Measurements from ENCODE around the gene SNX33. TPM values are rescaled to one million over a fixed set of nuclear protein-coding genes. Genes with fewer than 3 reads are reported as not detected.

The SNX33 gene
- total RNA-seq, 3 donors from 2014 or later, result 23.6 to 38.2 (median 28.7) TPM

DNA sequence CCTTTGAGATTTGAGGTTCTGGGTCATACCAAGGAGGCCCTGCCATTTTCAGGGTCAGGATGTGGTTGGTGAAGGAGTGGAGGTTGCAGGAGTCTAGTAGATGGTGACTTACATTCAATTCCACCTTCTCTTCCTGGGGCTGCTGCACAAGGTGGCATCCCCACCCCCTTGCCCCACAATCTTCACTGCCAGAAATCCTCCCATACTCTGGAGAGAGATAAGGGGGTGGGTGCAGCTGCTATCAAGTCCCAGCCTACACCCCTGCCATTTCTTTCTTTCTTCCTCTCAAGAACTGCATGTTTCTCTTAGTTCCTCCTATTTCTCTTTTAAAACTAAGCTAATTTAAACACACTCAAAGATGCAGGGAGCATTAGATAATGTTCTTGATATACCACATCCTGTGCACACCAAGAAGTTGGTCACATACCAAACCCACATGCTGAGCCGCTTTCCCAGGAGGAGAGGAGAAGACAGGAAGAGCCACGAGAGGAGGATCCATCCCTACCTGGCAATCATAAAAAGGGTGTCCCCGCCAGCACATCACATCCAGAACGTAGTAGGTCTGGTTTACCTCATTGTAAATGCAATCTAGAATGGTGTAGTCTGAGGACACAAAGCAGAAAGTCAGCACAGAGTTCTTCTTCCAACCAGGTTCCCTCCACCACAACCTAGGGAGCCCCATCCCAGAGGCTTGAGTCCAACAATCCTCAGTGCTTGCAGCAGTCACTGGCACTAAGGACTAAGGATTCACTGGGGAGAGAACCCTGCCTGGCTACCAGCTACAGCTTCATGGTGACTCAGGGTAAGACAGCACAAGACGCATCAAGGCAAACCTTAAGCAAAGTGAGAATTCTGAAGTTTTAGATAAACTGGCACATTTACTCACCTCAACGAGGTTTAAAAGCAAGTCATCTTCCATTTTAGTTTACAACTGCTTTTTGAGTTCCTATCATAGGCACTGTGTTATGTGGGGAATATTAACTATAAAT, 40.7 kb upstream of the SNX33 start:
- peak; percentile 72 for ATAC-seq
- DNase-seq, result peak in 1 of 3 donors; percentile 24
- Histone ChIP-seq H3K4me3 (no peak overlapping the region), H3K36me3 (ENCODE audit: low read depth) (no peaks in the 10 kb centered on the region), H3K4me1 (ENCODE audit: low read depth) (no peaks in the 10 kb centered on the region), H3K9me3 (no peaks in the 10 kb centered on the region)
- TF ChIP-seq, protein P1, sequence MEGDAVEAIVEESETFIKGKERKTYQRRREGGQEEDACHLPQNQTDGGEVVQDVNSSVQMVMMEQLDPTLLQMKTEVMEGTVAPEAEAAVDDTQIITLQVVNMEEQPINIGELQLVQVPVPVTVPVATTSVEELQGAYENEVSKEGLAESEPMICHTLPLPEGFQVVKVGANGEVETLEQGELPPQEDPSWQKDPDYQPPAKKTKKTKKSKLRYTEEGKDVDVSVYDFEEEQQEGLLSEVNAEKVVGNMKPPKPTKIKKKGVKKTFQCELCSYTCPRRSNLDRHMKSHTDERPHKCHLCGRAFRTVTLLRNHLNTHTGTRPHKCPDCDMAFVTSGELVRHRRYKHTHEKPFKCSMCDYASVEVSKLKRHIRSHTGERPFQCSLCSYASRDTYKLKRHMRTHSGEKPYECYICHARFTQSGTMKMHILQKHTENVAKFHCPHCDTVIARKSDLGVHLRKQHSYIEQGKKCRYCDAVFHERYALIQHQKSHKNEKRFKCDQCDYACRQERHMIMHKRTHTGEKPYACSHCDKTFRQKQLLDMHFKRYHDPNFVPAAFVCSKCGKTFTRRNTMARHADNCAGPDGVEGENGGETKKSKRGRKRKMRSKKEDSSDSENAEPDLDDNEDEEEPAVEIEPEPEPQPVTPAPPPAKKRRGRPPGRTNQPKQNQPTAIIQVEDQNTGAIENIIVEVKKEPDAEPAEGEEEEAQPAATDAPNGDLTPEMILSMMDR (IDR thresholded peaks at IDR 0.05), result no peak
- intact Hi-C loops (cut with DNase I, micrococcal nuclease), result no loop called here

DNA sequence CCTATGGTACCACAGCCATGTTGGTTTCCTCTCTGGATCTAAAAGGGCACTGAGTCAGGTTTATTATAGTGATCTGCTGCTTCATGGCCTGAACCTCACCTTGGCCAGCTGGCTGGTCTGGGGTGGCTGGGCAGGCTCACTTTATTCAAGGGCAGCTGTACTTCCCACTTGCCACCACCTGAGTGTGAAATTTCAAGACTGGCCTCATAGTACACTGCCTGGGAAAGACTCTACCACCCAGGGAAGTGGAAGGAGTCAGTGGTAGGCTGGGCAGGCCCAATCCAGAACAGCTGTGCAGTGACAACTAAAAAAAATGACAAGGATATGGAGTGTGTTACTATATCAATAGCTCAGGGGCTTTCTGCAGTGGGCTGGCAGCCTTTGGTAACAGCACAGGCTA, 30.9 kb upstream of the SNX33 start:
- no peaks in the 10 kb centered on the region for H3K4me1 ChIP-seq (ENCODE audit: low read depth)
- intact Hi-C loops (cut with DNase I, micrococcal nuclease), result no loop called here
- TF ChIP-seq, protein P1 (IDR thresholded peaks at IDR 0.05), result no peak
- H3K36me3 ChIP-seq (ENCODE audit: low read depth), result no peaks in the 10 kb centered on the region
- ATAC-seq (no peak), DNase-seq (no peak)
- no peaks in the 10 kb centered on the region for H3K9me3 ChIP-seq
- H3K4me3 ChIP-seq, result no peak overlapping the region

DNA sequence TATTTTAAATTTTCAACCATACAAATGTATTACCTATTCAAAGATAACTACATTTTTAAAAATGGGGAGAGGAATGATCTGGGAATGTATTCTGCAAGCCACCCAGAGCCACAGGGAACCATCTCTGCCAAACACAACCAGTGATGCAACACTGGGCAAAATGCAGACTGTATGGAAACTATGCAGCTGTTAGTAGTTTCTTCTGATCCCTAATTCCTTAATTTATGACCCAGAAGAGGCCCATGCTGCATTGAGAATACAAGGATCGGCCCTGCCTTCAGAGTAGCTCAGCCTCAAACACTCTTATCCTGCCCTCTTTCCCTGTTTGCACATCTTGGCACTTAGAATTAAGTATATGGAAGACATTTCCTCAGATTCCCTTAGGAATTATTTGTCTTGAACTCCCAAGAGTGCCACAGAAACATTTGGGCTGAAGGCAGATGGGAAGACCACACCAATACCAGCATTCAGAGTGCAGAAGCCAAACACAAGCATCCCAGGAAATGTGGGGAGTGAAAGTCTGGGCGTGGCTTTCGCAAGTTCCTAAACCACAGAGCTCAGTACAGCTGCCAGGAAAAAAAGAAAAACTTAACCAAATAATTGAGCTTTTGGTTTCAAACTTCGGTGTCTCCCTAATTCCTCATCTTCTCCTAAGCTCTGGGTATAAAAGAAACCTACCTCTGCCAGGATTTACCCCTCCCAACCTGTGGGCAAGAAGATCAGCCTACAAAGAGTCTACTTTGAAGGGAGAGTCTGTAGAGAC, 27.5 kb upstream of the SNX33 start:
- no peaks in the 10 kb centered on the region for H3K4me1 ChIP-seq (ENCODE audit: low read depth)
- ATAC-seq, result peak; percentile 33
- H3K9me3 ChIP-seq, result no peaks in the 10 kb centered on the region
- no peaks in the 10 kb centered on the region for H3K36me3 ChIP-seq (ENCODE audit: low read depth)
- intact Hi-C loops (cut with DNase I, micrococcal nuclease), result no loop called here
- TF ChIP-seq, protein P1 (IDR thresholded peaks at IDR 0.05), result no peak
- no peak overlapping the region for H3K4me3 ChIP-seq
- peak in 1 of 3 donors; percentile 22 for DNase-seq

DNA sequence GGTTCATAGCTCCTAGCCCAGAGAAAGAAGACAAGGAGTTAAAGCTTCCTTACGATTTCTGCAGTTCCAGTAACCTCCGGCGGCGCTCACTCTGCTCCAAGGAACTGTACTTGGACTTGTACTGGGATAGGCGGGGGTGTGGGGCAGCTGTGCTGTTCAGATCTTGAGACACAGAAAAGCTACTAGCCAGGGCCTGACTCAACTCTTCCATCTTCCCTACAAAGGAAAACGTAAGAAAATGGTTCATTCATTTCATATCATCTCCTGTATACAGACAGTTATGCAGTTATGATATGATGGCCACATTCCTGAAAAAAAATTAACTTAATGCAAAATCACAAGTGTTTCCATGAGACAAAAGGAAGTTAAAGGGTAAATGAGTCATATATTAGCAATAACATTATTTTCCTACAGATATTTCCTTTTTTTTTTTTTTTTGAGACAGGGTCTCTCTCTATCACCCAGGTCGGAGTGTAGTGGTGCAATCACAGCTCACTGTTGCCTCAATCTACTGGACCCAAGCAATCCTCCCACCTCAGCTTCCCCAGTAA, 26.8 kb upstream of the SNX33 start:
- TF ChIP-seq, protein P1 (IDR thresholded peaks at IDR 0.05), result no peak
- Histone ChIP-seq H3K4me3 (no peak overlapping the region), H3K36me3 (ENCODE audit: low read depth) (no peaks in the 10 kb centered on the region), H3K9me3 (no peaks in the 10 kb centered on the region), H3K4me1 (ENCODE audit: low read depth) (peaks cover under 1% of the 10 kb centered on the region)
- intact Hi-C loops (cut with DNase I, micrococcal nuclease), result no loop called here
- peak; percentile 15 for ATAC-seq
- DNase-seq, result peak; percentile 42 to 76 (median 56)

DNA sequence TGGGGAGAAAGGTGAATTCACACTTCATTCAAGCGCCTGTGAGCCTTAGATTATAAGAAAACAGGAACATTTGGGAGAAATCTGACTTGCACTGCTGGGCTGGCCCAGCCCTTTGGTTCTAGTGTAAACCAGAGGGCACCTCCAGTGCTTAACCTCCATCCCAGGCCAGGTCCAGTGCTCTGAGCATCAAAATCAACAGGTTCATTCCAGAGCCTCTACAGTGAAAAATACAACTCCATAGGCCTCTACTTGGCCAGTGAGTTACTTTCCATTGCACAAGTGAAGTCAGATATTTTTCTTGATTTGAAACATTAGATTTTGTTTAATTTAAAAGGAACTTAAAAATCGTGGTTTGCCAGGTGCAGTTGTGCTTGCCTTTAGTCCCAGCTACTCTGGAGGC, 25.2 kb upstream of the SNX33 start:
- DNase-seq, result no peak
- Histone ChIP-seq H3K36me3 (ENCODE audit: low read depth) (no peaks in the 10 kb centered on the region), H3K4me3 (no peak overlapping the region), H3K4me1 (ENCODE audit: low read depth) (peaks cover 10% of the 10 kb centered on the region), H3K9me3 (no peaks in the 10 kb centered on the region)
- TF ChIP-seq, protein P1 (IDR thresholded peaks at IDR 0.05), result no peak
- intact Hi-C loops (cut with DNase I, micrococcal nuclease), result no loop called here
- ATAC-seq, result no peak
